K562 (cell line): Measurements from ENCODE around the gene CCR9. TPM values are rescaled to one million over a fixed set of nuclear protein-coding genes. Genes with fewer than 3 reads are reported as not detected.

Experiments
- ARID1B ChIP-seq: fragments of 450-650 bp; IDR thresholded peaks from 2 replicates; pipeline ENCODE4 v1.6.1; 2016; ENCODE audit warnings: antibody characterized with exemption, mild to moderate bottlenecking, inconsistent platforms
- ATF7 ChIP-seq: fragments of 450-650 bp; IDR thresholded peaks from 2 replicates; pipeline ENCODE4 v1.7.1; 2014; ENCODE audit warnings: mild to moderate bottlenecking, moderate library complexity
- BRCA1 ChIP-seq, 2 experiments: fragments of 450-650 bp in 1 of 2; sonication (generic) in 1 of 2; formaldehyde crosslinking in 1 of 2; IDR thresholded peaks; 2 replicates each; pipeline versions ENCODE4 v1.5.0 to v1.6.1; 2017 to 2020; ENCODE audit warnings: mild to moderate bottlenecking in 1 of 2, missing genetic modification reagents in 1 of 2
- CBFA2T2 ChIP-seq: fragments of 450-650 bp; conservative IDR thresholded peaks from 2 replicates; pipeline ENCODE4 v1.6.1; 2017; ENCODE audit warnings: mild to moderate bottlenecking
- DPF2 ChIP-seq: fragments of 450-650 bp; IDR thresholded peaks from 2 replicates; pipeline ENCODE4 v1.6.1; 2016
- GATAD2B ChIP-seq: fragments of 450-650 bp; IDR thresholded peaks from 2 replicates; pipeline ENCODE4 v1.6.1; 2017; ENCODE audit warnings: mild to moderate bottlenecking, borderline replicate concordance
- HDAC3 ChIP-seq: fragments of 450-650 bp; IDR thresholded peaks from 2 replicates; pipeline ENCODE4 v1.6.1; 2018; ENCODE audit warnings: borderline replicate concordance, mild to moderate bottlenecking, moderate library complexity; ENCODE audit not compliant: partially characterized antibody
- MAFK ChIP-seq: IDR thresholded peaks from 2 replicates; pipeline ENCODE4 v1.6.1; 2011; ENCODE audit warnings: low read length, improper control_type of control experiment
- MTA2 ChIP-seq: fragments of 450-650 bp; IDR thresholded peaks from 2 replicates; pipeline ENCODE4 v1.6.1; 2016; ENCODE audit warnings: low read depth
- MYBL2 ChIP-seq, 2 experiments: fragments of 450-650 bp in 1 of 2; sonication (generic) in 1 of 2; formaldehyde crosslinking in 1 of 2; IDR thresholded peaks; 2 replicates each; pipeline versions ENCODE4 v1.6.1 to v1.8.1; 2017 to 2022; ENCODE audit warnings: borderline replicate concordance in 1 of 2, inconsistent platforms in 1 of 2, low read depth in 1 of 2, mild to moderate bottlenecking in 1 of 2, missing genetic modification reagents in 1 of 2, moderate library complexity in 1 of 2
- NR3C1 ChIP-seq: sonication (generic); formaldehyde crosslinking; IDR thresholded peaks from 2 replicates; pipeline ENCODE4 v1.8.1; 2022; ENCODE audit warnings: missing genetic modification reagents
- POLR2AphosphoS5 ChIP-seq: IDR thresholded peaks from 2 replicates; pipeline ENCODE4 v1.6.1; 2011; ENCODE audit warnings: mild to moderate bottlenecking, low read depth, low read length, moderate library complexity; ENCODE audit not compliant: control insufficient read depth, insufficient read depth
- POLR3G ChIP-seq: IDR thresholded peaks from 2 replicates; pipeline ENCODE4 v1.6.1; 2011; ENCODE audit not compliant: insufficient read length, insufficient replicate concordance; ENCODE audit errors: extremely low read depth
- PPARD ChIP-seq: fragments of 250-450 bp; sonication (Bioruptor Pico); IDR thresholded peaks from 2 replicates; pipeline ENCODE4 v1.8.0; 2022; ENCODE audit warnings: inconsistent platforms, mild to moderate bottlenecking, moderate library complexity
- SETDB1 ChIP-seq: IDR thresholded peaks from one replicate; pipeline ENCODE4 v1.6.1; 2012; ENCODE audit warnings: low read length, control low read depth, inconsistent platforms
- SOX6 ChIP-seq: fragments of 450-650 bp; IDR thresholded peaks from 2 replicates; pipeline ENCODE4 v1.6.1; 2014; ENCODE audit warnings: mild to moderate bottlenecking
- ZNF324 ChIP-seq: fragments of 250-450 bp; sonication (Bioruptor Pico); IDR thresholded peaks from 2 replicates; pipeline ENCODE4 v1.4.0; 2020; ENCODE audit warnings: mild to moderate bottlenecking
- ZNF507 ChIP-seq: conservative IDR thresholded peaks from 2 replicates; pipeline ENCODE4 v1.6.1; 2017; ENCODE audit warnings: missing genetic modification characterization, missing compliant biosample characterization
- ZNF668 ChIP-seq: fragments of 250-450 bp; sonication (Bioruptor Pico); IDR thresholded peaks from 2 replicates; pipeline ENCODE4 v1.8.0; 2022; ENCODE audit warnings: mild to moderate bottlenecking, inconsistent platforms
- ZZZ3 ChIP-seq: fragments of 450-650 bp; IDR thresholded peaks from 2 replicates; pipeline ENCODE4 v1.6.1; 2016; ENCODE audit warnings: antibody characterized with exemption, mild to moderate bottlenecking, moderate library complexity
- polyA plus RNA-seq, 8 experiments: library from polyadenylated mRNA; depleted of rRNA in 4 of 8; stranded (reverse) in 5 of 8; unstranded in 3 of 8; fragments of >200 nt; fragmentation: Nextera tagmentation in 2 of 8; fragmentation: Illumina TruSeq in 1 of 8; extraction: Ambion mirVana in 2 of 8; extraction: Trizol in 1 of 8; gene quantifications; 2 replicates each; pipeline versions ENCODE4 v1.2.1 to v1.2.3, GENCODE V29; 2011 to 2014; ENCODE audit warnings: inconsistent platforms in 1 of 8, missing spikeins in 1 of 8
- total RNA-seq, 7 experiments: library from RNA; depleted of rRNA in 6 of 7; stranded (reverse); fragments of >200 nt in 6 of 7; fragmentation: Illumina TruSeq in 2 of 7; extraction: Trizol in 2 of 7; gene quantifications; 2 replicates each; pipeline versions ENCODE4 v1.2.1 to v1.2.3, GENCODE V29; 2011 to 2021; ENCODE audit warnings: low replicate concordance in 1 of 7
- TF ChIP-seq, protein P1 (sequence below): sonication (generic); formaldehyde crosslinking; IDR thresholded peaks from 2 replicates; pipeline ENCODE4 v1.8.0; 2022; ENCODE audit warnings: mild to moderate bottlenecking, missing genetic modification reagents
- TF ChIP-seq, protein P2 (sequence below): fragments of 450-650 bp; conservative IDR thresholded peaks from 2 replicates; pipeline ENCODE4 v1.6.1; 2016; ENCODE audit warnings: missing genetic modification characterization, low read depth, mild to moderate bottlenecking, control low read depth, missing compliant biosample characterization
- TF ChIP-seq, protein P3 (sequence below): fragments of 200-800 bp; sonication (Bioruptor generic); IDR thresholded peaks from 2 replicates; pipeline ENCODE4 v1.6.1; 2017; ENCODE audit warnings: missing genetic modification characterization, missing compliant biosample characterization

Gene CCR9
- total and polyA plus RNA-seq, 9 of the 15 experiments (the other 6 are each of a cell fraction or from before 2014, with no cell fraction given): not detected

DNA sequence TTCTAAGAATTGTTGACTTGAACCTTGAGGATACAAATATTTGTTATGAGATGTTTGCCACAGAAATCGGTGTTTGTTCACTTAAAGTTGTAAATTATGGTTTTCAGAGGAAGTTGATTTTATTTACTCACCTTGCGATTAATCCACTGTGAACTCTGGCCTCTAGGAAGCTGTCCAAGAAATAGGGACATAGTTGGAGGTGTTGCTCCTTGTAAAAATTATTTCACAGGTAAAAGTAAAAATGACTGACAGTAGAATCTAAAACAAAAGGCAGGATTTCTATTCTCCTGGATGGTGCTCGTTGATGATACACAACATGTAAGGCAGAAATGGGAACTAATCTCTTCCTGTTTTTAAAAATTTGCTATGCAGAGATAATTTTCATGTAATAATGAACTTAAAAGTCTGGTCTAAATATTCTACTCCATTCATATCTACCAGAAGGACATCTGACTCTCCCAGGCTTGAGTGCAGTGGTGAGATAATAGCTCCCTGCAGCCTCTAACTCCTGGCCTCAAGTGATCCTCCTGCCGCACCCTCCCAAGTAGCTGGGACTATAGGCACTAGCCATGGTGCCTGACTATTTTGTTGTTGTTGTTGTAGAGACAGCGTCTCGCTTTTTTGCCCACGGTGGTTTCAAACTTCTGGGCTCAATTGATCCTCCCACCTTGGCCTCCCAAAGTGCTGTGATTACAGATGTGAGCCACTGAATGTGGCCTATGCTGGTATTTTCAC lies 27.4 kb upstream of the CCR9 start (continued):
- TF ChIP-seq MYBL2 (IDR thresholded peaks at IDR 0.05; ENCODE audit: low read depth) (peak; percentile 61), MYBL2 (CRISPR knock-in tag; IDR thresholded peaks at IDR 0.05; ENCODE audit: borderline replicate concordance) (no peak), GATAD2B (peak; percentile 50; the same call in 1 of the 2 replicates), DPF2 (peak; percentile 85), SETDB1 (no peak), PPARD (CRISPR knock-in tag) (no peak), ATF7 (no peak), POLR2AphosphoS5 (peak; percentile 72; the same call in 1 of the 2 replicates), MAFK (no peak), POLR3G (no peak), CBFA2T2 (peak; percentile 87), ZNF507 (tag) (0 out of 2 replicates have a peak, but pooled peaks have one; percentile 13), BRCA1 (IDR thresholded peaks at IDR 0.05) (no peak), BRCA1 (CRISPR knock-in tag; IDR thresholded peaks at IDR 0.05) (no peak), ARID1B (peak; percentile 95), NR3C1 (no peak), HDAC3 (peak; percentile 17), MTA2 (peak; percentile 78), SOX6 (peak; percentile 87), ZNF324 (CRISPR knock-in tag) (no peak), ZNF668 (CRISPR knock-in tag) (no peak), ZZZ3 (no peak)
- TF ChIP-seq, protein P1, sequence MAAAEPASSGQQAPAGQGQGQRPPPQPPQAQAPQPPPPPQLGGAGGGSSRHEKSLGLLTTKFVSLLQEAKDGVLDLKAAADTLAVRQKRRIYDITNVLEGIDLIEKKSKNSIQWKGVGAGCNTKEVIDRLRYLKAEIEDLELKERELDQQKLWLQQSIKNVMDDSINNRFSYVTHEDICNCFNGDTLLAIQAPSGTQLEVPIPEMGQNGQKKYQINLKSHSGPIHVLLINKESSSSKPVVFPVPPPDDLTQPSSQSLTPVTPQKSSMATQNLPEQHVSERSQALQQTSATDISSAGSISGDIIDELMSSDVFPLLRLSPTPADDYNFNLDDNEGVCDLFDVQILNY: no peak
- TF ChIP-seq, protein P2, sequence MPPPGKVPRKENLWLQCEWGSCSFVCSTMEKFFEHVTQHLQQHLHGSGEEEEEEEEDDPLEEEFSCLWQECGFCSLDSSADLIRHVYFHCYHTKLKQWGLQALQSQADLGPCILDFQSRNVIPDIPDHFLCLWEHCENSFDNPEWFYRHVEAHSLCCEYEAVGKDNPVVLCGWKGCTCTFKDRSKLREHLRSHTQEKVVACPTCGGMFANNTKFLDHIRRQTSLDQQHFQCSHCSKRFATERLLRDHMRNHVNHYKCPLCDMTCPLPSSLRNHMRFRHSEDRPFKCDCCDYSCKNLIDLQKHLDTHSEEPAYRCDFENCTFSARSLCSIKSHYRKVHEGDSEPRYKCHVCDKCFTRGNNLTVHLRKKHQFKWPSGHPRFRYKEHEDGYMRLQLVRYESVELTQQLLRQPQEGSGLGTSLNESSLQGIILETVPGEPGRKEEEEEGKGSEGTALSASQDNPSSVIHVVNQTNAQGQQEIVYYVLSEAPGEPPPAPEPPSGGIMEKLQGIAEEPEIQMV (tag): no peak
- TF ChIP-seq, protein P3, sequence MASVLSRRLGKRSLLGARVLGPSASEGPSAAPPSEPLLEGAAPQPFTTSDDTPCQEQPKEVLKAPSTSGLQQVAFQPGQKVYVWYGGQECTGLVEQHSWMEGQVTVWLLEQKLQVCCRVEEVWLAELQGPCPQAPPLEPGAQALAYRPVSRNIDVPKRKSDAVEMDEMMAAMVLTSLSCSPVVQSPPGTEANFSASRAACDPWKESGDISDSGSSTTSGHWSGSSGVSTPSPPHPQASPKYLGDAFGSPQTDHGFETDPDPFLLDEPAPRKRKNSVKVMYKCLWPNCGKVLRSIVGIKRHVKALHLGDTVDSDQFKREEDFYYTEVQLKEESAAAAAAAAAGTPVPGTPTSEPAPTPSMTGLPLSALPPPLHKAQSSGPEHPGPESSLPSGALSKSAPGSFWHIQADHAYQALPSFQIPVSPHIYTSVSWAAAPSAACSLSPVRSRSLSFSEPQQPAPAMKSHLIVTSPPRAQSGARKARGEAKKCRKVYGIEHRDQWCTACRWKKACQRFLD (CRISPR knock-in tag): no peak
